ENCODE results near the gene OLFML3.

DNA sequence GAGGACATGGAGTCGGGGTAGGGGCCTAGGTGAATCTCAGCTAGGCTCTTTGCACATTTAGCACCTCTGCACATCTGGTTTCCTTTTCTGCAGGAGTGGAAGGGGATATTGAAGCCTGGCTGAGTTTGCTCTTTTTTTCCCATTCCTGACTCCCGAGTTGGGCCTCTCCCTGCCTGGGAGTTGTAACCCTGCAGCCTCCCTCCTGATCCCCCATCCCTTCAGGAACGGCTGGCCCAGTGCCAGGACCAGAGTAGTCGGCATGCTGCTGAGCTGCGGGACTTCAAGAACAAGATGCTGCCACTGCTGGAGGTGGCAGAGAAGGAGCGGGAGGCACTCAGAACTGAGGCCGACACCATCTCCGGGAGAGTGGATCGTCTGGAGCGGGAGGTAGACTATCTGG, 836 bp downstream of the OLFML3 start:
- TF ChIP-seq, protein P1, sequence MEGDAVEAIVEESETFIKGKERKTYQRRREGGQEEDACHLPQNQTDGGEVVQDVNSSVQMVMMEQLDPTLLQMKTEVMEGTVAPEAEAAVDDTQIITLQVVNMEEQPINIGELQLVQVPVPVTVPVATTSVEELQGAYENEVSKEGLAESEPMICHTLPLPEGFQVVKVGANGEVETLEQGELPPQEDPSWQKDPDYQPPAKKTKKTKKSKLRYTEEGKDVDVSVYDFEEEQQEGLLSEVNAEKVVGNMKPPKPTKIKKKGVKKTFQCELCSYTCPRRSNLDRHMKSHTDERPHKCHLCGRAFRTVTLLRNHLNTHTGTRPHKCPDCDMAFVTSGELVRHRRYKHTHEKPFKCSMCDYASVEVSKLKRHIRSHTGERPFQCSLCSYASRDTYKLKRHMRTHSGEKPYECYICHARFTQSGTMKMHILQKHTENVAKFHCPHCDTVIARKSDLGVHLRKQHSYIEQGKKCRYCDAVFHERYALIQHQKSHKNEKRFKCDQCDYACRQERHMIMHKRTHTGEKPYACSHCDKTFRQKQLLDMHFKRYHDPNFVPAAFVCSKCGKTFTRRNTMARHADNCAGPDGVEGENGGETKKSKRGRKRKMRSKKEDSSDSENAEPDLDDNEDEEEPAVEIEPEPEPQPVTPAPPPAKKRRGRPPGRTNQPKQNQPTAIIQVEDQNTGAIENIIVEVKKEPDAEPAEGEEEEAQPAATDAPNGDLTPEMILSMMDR (tag by site-specific recombination; IDR thresholded peaks at IDR 0.05): no peak
- TF ChIP-seq YY1 (tag by site-specific recombination; IDR thresholded peaks at IDR 0.05) (no peak), HOXC10 (CRISPR knock-in tag; IDR thresholded peaks at IDR 0.05) (no peak), TRIM28 (IDR thresholded peaks at IDR 0.05; ENCODE audit: borderline replicate concordance, low read length) (no peak)

Data from HEK293 (cell line).